AG04449 (cell line): ENCODE measurements around the gene EGLN3.
A peak's percentile ranks its signal among the peaks of the same experiment; 100 is the strongest.

ENCODE experiments used
- CTCF ChIA-PET: fragments of 350-600 bp; formaldehyde crosslinking; extraction: SDS; loops from one replicate; lab custom pipeline; 2021; ENCODE audit warnings: antibody characterized with exemption; lab: Yijun Ruan, JAX
- POLR2A ChIA-PET: fragments of 400-600, 350-600 bp; formaldehyde crosslinking; extraction: SDS; loops from one replicate; lab custom pipeline; 2020; ENCODE audit warnings: antibody characterized with exemption, inconsistent platforms; lab: Yijun Ruan, JAX
- DNase-seq: peaks from one replicate; pipeline ENCODE4 v3.0.0-alpha.2; 2010; ENCODE audit warnings: low read depth, low spot score
- H3K4me3 ChIP-seq: 2 replicates; pipeline ENCODE4 v1.5.1; 2011; ENCODE audit warnings: low read depth, mild to moderate bottlenecking, control low read depth, low read length
- TF ChIP-seq, protein P1 (sequence below): IDR thresholded peaks from one replicate; pipeline ENCODE4 v1.5.1; 2011; ENCODE audit warnings: mild to moderate bottlenecking, moderate library complexity, low read length, control low read depth, inconsistent platforms; ENCODE audit not compliant: insufficient read depth; ENCODE audit errors: missing control alignments

EGLN3 gene

GRCh38 chr14:33950320-33951182 lies at the start of gene EGLN3:
TSS of gene EGLN3 (minus strand) at chr14:33951074. CDS start at chr14:33950752, 322 bp downstream.
- TF ChIP-seq, protein P1, sequence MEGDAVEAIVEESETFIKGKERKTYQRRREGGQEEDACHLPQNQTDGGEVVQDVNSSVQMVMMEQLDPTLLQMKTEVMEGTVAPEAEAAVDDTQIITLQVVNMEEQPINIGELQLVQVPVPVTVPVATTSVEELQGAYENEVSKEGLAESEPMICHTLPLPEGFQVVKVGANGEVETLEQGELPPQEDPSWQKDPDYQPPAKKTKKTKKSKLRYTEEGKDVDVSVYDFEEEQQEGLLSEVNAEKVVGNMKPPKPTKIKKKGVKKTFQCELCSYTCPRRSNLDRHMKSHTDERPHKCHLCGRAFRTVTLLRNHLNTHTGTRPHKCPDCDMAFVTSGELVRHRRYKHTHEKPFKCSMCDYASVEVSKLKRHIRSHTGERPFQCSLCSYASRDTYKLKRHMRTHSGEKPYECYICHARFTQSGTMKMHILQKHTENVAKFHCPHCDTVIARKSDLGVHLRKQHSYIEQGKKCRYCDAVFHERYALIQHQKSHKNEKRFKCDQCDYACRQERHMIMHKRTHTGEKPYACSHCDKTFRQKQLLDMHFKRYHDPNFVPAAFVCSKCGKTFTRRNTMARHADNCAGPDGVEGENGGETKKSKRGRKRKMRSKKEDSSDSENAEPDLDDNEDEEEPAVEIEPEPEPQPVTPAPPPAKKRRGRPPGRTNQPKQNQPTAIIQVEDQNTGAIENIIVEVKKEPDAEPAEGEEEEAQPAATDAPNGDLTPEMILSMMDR = no peak
- no peak for DNase-seq
- peak within 1 kb of the TSS; percentile 64 for H3K4me3 ChIP-seq
- ChIA-PET CTCF (no interaction called here), POLR2A (no interaction called here)

DNA sequence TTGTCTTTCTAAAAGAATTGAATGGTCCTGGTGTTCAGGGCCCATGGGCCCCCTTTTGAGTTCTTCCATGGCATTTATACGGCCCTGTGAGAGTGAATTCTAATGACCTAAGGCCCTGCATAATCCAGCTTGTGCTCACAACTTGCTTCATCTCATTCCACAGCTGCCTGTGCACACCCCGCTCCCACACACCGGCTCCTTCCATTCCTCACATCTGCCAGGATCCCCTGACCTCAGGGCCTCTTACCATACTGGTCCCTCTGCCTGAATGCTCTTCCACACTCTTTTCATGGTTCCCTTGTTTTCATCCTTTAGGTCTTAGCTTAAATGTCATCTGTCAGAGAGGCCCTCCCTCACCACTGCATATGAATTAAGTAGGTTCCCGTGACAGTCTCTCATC lies 49.5 kb upstream of the EGLN3 start:
- POLR2A ChIA-PET = no interaction called here
- TF ChIP-seq, protein P1 = no peak

GRCh38 chr14:33999771-34000291 lies 49.0 kb upstream of the EGLN3 start:
- ChIA-PET CTCF (no interaction called here), POLR2A (no interaction called here)
- DNase-seq = no peak
- no peak overlapping the region for H3K4me3 ChIP-seq
- TF ChIP-seq, protein P1 = no peak

More for the DNA sequence above, 49.5 kb upstream of the EGLN3 start:
- DNase-seq = no peak
- no peak overlapping the region for H3K4me3 ChIP-seq
- CTCF ChIA-PET = no interaction called here

- TF ChIP-seq, protein P1 = no peak
- no peak overlapping the region for H3K4me3 ChIP-seq
- no peak for DNase-seq
- CTCF ChIA-PET = no interaction called here
- POLR2A ChIA-PET = no interaction called here
Measured at GRCh38 chr14:33997611-33998010, 46.7 kb upstream of the EGLN3 start.

- TF ChIP-seq, protein P1 = no peak
- ChIA-PET POLR2A (no interaction called here), CTCF (no interaction called here)
- no peak overlapping the region for H3K4me3 ChIP-seq
- DNase-seq = no peak
Measured at GRCh38 chr14:33996462-33996861, 45.6 kb upstream of the EGLN3 start.

DNA sequence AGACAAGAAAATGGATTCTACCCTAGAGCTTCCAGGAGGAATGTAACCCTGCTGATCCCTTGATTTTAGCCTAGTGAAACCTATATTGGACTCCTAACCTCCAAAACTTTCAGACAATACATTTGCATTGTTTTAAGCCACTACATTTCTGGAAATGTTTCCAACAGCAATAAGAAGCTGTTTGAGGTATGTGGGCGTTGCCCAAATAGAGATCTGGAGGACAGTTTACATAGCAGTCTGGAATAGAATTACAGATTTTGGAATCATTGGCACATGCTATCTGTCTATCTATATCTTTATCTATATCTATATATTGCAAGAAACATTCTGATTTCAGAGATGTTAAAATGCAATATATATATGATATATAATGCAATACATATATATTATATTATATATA lies 42.4 kb upstream of the EGLN3 start:
- DNase-seq = no peak
- TF ChIP-seq, protein P1 = no peak
- POLR2A ChIA-PET = no interaction called here
- CTCF ChIA-PET = no interaction called here
- H3K4me3 ChIP-seq = no peak overlapping the region
